Astrocyte (in vitro differentiated cells and primary cell): Measurements from ENCODE around the gene SBF1. TPM values are rescaled to one million over a fixed set of nuclear protein-coding genes. Genes with fewer than 3 reads are reported as not detected.
A peak's percentile ranks its signal among the peaks of the same experiment; 100 is the strongest.

Experiments used
- DNase-seq: peaks from one replicate; pipeline ENCODE4 v3.0.0-alpha.2; 2010; ENCODE audit warnings: low read depth
- FAIRE-seq: peaks from 2 replicates; lab custom pipeline; 2011; peaks lifted over from hg19 to GRCh38; lab: Jason Lieb, UNC
- H2AFZ ChIP-seq: 2 replicates; pipeline ENCODE4 v1.6.0; 2012; ENCODE audit warnings: low read depth, low read length, inconsistent platforms
- H3K27ac ChIP-seq: 2 replicates; pipeline ENCODE4 v1.5.1; 2011; ENCODE audit warnings: low read depth, low read length, inconsistent platforms
- H3K27me3 ChIP-seq: 2 replicates; pipeline ENCODE4 v1.6.0; 2011; ENCODE audit warnings: low read length, inconsistent platforms; ENCODE audit not compliant: insufficient read depth
- H3K36me3 ChIP-seq: 2 replicates; pipeline ENCODE4 v1.5.1; 2011; ENCODE audit warnings: low read length, inconsistent platforms; ENCODE audit not compliant: insufficient read depth
- H3K4me1 ChIP-seq: 2 replicates; pipeline ENCODE4 v1.5.1; 2011; ENCODE audit warnings: low read length, inconsistent platforms; ENCODE audit not compliant: insufficient read depth
- H3K4me2 ChIP-seq: 2 replicates; pipeline ENCODE4 v1.6.0; 2012; ENCODE audit warnings: low read length, inconsistent platforms
- H3K4me3 ChIP-seq: 2 replicates; pipeline ENCODE4 v1.5.1; 2011; ENCODE audit warnings: low read depth, mild to moderate bottlenecking, low read length, inconsistent platforms; ENCODE audit not compliant: insufficient read depth
- H3K79me2 ChIP-seq: 2 replicates; pipeline ENCODE4 v1.6.0; 2012; ENCODE audit warnings: mild to moderate bottlenecking, low read length, inconsistent platforms; ENCODE audit not compliant: insufficient read depth
- H3K9ac ChIP-seq: 2 replicates; pipeline ENCODE4 v1.6.0; 2012; ENCODE audit warnings: mild to moderate bottlenecking, low read length, inconsistent platforms
- H3K9me3 ChIP-seq: 2 replicates; pipeline ENCODE4 v1.5.1; 2012; ENCODE audit warnings: low read depth, mild to moderate bottlenecking, low read length, inconsistent platforms; ENCODE audit not compliant: insufficient read depth
- H4K20me1 ChIP-seq: 2 replicates; pipeline ENCODE4 v1.6.0; 2012; ENCODE audit warnings: low read length, inconsistent platforms; ENCODE audit not compliant: insufficient read depth
- H3K27ac Mint-ChIP-seq: one replicate; pipeline ENCODE4 v1.8.0; 2021; ENCODE audit warnings: mild to moderate bottlenecking, mixed read lengths; ENCODE audit not compliant: unreplicated experiment
- H3K27me3 Mint-ChIP-seq: one replicate; pipeline ENCODE4 v1.8.0; 2021; ENCODE audit warnings: low read depth, mixed read lengths; ENCODE audit not compliant: unreplicated experiment
- H3K36me3 Mint-ChIP-seq: one replicate; pipeline ENCODE4 v1.8.0; 2021; ENCODE audit warnings: low read depth, mixed read lengths; ENCODE audit not compliant: unreplicated experiment
- H3K4me1 Mint-ChIP-seq: one replicate; pipeline ENCODE4 v1.8.0; 2021; ENCODE audit warnings: low read depth, mixed read lengths; ENCODE audit not compliant: unreplicated experiment
- H3K4me3 Mint-ChIP-seq: one replicate; pipeline ENCODE4 v1.8.0; 2021; ENCODE audit warnings: mild to moderate bottlenecking, moderate library complexity, mixed read lengths; ENCODE audit not compliant: unreplicated experiment
- H3K9me3 Mint-ChIP-seq: one replicate; pipeline ENCODE4 v1.8.0; 2021; ENCODE audit warnings: mild to moderate bottlenecking, mixed read lengths; ENCODE audit not compliant: unreplicated experiment
- CTCF ChIP-seq: IDR thresholded peaks from 2 replicates; pipeline ENCODE4 v1.5.1; 2011; ENCODE audit warnings: low read depth, mild to moderate bottlenecking, inconsistent platforms, low read length, moderate library complexity; ENCODE audit not compliant: insufficient read depth
- EZH2 ChIP-seq: IDR thresholded peaks from 2 replicates; pipeline ENCODE4 v1.6.1; 2012; ENCODE audit warnings: mild to moderate bottlenecking, low read length, inconsistent platforms; ENCODE audit not compliant: insufficient read depth
- total RNA-seq: library from RNA; stranded (reverse); gene quantifications from 2 replicates; pipeline ENCODE4 v1.2.1, GENCODE V29; 2021

The SBF1 gene
- total RNA-seq, 1 donor from 2014 or later: 75.4 TPM

- Mint-ChIP-seq H3K4me1 (peaks cover 2% of the 10 kb centered on the region), H3K27ac (no peak overlapping the region), H3K36me3 (peaks cover 6% of the 10 kb centered on the region), H3K4me3 (peak overlapping the region; percentile 81), H3K27me3 (peaks cover 29% of the 10 kb centered on the region), H3K9me3 (peaks cover 3% of the 10 kb centered on the region)
- DNase-seq: no peak
- Histone ChIP-seq H3K4me2 (peak overlapping the region; percentile 57), H3K4me1 (no peaks in the 10 kb centered on the region), H3K9ac (no peak overlapping the region), H4K20me1 (no peaks in the 10 kb centered on the region), H3K79me2 (no peaks in the 10 kb centered on the region), H3K36me3 (no peaks in the 10 kb centered on the region), H3K27me3 (peaks cover 17% of the 10 kb centered on the region), H3K27ac (no peak overlapping the region), H3K4me3 (no peak overlapping the region), H3K9me3 (no peaks in the 10 kb centered on the region), H2AFZ (peak overlapping the region; percentile 52)
- TF ChIP-seq EZH2 (peak; percentile 97), CTCF (no peak)
- no peak for FAIRE-seq
These were observed 6.2 kb upstream of the SBF1 start for GRCh38 chr22:50481045-50481439.

GRCh38 chr22:50479721-50480120 lies 4.9 kb upstream of the SBF1 start:
- Histone ChIP-seq H4K20me1 (no peaks in the 10 kb centered on the region), H3K27ac (no peak overlapping the region), H3K4me2 (no peak overlapping the region), H3K79me2 (no peaks in the 10 kb centered on the region), H2AFZ (no peak overlapping the region), H3K4me3 (no peak overlapping the region), H3K36me3 (no peaks in the 10 kb centered on the region), H3K27me3 (peaks cover 17% of the 10 kb centered on the region), H3K4me1 (peaks cover 5% of the 10 kb centered on the region), H3K9ac (no peak overlapping the region), H3K9me3 (no peaks in the 10 kb centered on the region)
- DNase-seq: no peak
- H3K4me1 Mint-ChIP-seq: no peaks in the 10 kb centered on the region
- peak overlapping the region; percentile 81 for H3K4me3 Mint-ChIP-seq
- no peak for FAIRE-seq
- peaks cover 28% of the 10 kb centered on the region for H3K27me3 Mint-ChIP-seq
- H3K27ac Mint-ChIP-seq: peak overlapping the region; percentile 26
- TF ChIP-seq EZH2: no peak
- peaks cover 6% of the 10 kb centered on the region for H3K36me3 Mint-ChIP-seq
- peaks cover 3% of the 10 kb centered on the region for H3K9me3 Mint-ChIP-seq

GRCh38 chr22:50477923-50478322 lies 3.1 kb upstream of the SBF1 start:
- Histone ChIP-seq H3K4me1 (peaks cover 17% of the 10 kb centered on the region), H3K4me3 (no peak overlapping the region), H3K36me3 (no peaks in the 10 kb centered on the region), H3K9ac (no peak overlapping the region), H3K27me3 (peaks cover 15% of the 10 kb centered on the region), H2AFZ (no peak overlapping the region), H3K9me3 (no peaks in the 10 kb centered on the region), H3K27ac (no peak overlapping the region), H4K20me1 (peaks cover 13% of the 10 kb centered on the region), H3K4me2 (no peak overlapping the region), H3K79me2 (peaks cover 14% of the 10 kb centered on the region)
- no peak for TF ChIP-seq CTCF
- TF ChIP-seq EZH2: no peak
- Mint-ChIP-seq H3K36me3 (peaks cover 5% of the 10 kb centered on the region), H3K4me1 (peaks cover 8% of the 10 kb centered on the region), H3K9me3 (peaks cover 3% of the 10 kb centered on the region), H3K27ac (no peak overlapping the region), H3K4me3 (peak overlapping the region; percentile 57), H3K27me3 (peaks cover 28% of the 10 kb centered on the region)
- DNase-seq: no peak
- FAIRE-seq: no peak
